Neural cell (in vitro differentiated cells): ENCODE data around the gene HIPK4. TPM values are rescaled to one million over a fixed set of nuclear protein-coding genes. Genes with fewer than 3 reads are reported as not detected.
"Not testable (repeated sequence)": the region's sequence is repeated elsewhere in the genome, so short reads cannot be mapped to it uniquely, and the experiment has no call there.

Experiments used
- H2AFZ ChIP-seq: fragments of 200-600, 300-800 bp; sonication (generic), shearing (Covaris generic); 2 replicates; pipeline ENCODE4 v1.6.0; 2014; ENCODE audit warnings: low read depth, mild to moderate bottlenecking, antibody characterized with exemption, low read length, moderate library complexity
- H3F3A ChIP-seq: fragments of 200-600 bp; shearing (Covaris generic); 2 replicates; pipeline ENCODE4 v1.6.1; 2016; ENCODE audit warnings: mild to moderate bottlenecking, moderate library complexity, mixed read lengths, antibody characterized with exemption, low read length; ENCODE audit not compliant: insufficient read depth, poor library complexity, severe bottlenecking
- H3K27ac ChIP-seq: fragments of 200-600, 300-800 bp; sonication (generic), shearing (Covaris generic); 2 replicates; pipeline ENCODE4 v1.5.1; 2014; ENCODE audit warnings: mild to moderate bottlenecking, low read length, moderate library complexity
- H3K27me3 ChIP-seq: fragments of 300-800, 200-600 bp; sonication (generic), shearing (Covaris generic); 2 replicates; pipeline ENCODE4 v1.6.0; 2014; ENCODE audit warnings: mild to moderate bottlenecking, low read depth, low read length, moderate library complexity; ENCODE audit not compliant: insufficient read depth
- H3K36me3 ChIP-seq: fragments of 300-800, 200-600 bp; sonication (generic), shearing (Covaris generic); 2 replicates; pipeline ENCODE4 v1.5.1; 2014; ENCODE audit warnings: mild to moderate bottlenecking, antibody characterized with exemption, low read length, moderate library complexity; ENCODE audit not compliant: insufficient read depth
- H3K4me2 ChIP-seq: fragments of 300-800, 200-600 bp; sonication (generic), shearing (Covaris generic); 2 replicates; pipeline ENCODE4 v1.6.0; 2014; ENCODE audit warnings: mild to moderate bottlenecking, low read length
- H3K4me3 ChIP-seq: fragments of 300-800, 200-600 bp; sonication (generic), shearing (Covaris generic); 2 replicates; pipeline ENCODE4 v1.5.1; 2014; ENCODE audit warnings: mild to moderate bottlenecking, low read length, moderate library complexity
- H3K79me2 ChIP-seq: fragments of 200-600 bp; shearing (Covaris generic); replicated peaks from 2 replicates; pipeline ENCODE4 v1.6.0; 2014; ENCODE audit warnings: mild to moderate bottlenecking, low read length, moderate library complexity; ENCODE audit not compliant: insufficient read depth
- H3K9ac ChIP-seq: fragments of 300-800, 200-600 bp; sonication (generic), shearing (Covaris generic); 2 replicates; pipeline ENCODE4 v1.6.1; 2016; ENCODE audit warnings: mild to moderate bottlenecking, low read length, mixed read lengths
- H3K9me2 ChIP-seq: fragments of 200-600 bp; shearing (Covaris generic); 2 replicates; pipeline ENCODE4 v1.6.1; 2016; ENCODE audit warnings: mild to moderate bottlenecking, low read length, mixed read lengths; ENCODE audit not compliant: insufficient read depth
- H3K9me3 ChIP-seq: fragments of 200-600, 300-800 bp; sonication (generic), shearing (Covaris generic); 2 replicates; pipeline ENCODE4 v1.6.1; 2016; ENCODE audit warnings: mild to moderate bottlenecking, mixed run types, low read length, moderate library complexity, mixed read lengths
- H4K20me1 ChIP-seq: fragments of 200-600 bp; shearing (Covaris generic); 2 replicates; pipeline ENCODE4 v1.6.1; 2016; ENCODE audit warnings: mild to moderate bottlenecking, mixed run types; ENCODE audit not compliant: insufficient read depth
- EP300 ChIP-seq: fragments of 450-650 bp; conservative IDR thresholded peaks from 2 replicates; pipeline ENCODE4 v1.6.1; 2014; ENCODE audit warnings: antibody characterized with exemption, mild to moderate bottlenecking, moderate library complexity; ENCODE audit not compliant: poor library complexity, severe bottlenecking
- EZH2 ChIP-seq: fragments of 200-600, 300-800 bp; shearing (Covaris generic), sonication (generic); IDR thresholded peaks from 2 replicates; pipeline ENCODE4 v1.6.1; 2014; ENCODE audit warnings: antibody characterized with exemption, low read length, borderline replicate concordance, mild to moderate bottlenecking; ENCODE audit not compliant: insufficient read depth, poor library complexity, severe bottlenecking
- MXI1 ChIP-seq: fragments of 450-650 bp; conservative IDR thresholded peaks from 2 replicates; pipeline ENCODE4 v1.6.1; 2014; ENCODE audit warnings: antibody characterized with exemption, mild to moderate bottlenecking; ENCODE audit not compliant: poor library complexity, severe bottlenecking
- POLR2AphosphoS5 ChIP-seq: IDR thresholded peaks from 2 replicates; pipeline ENCODE4 v1.6.1; 2012
- RAD21 ChIP-seq: fragments of 450-650 bp; conservative IDR thresholded peaks from 2 replicates; pipeline ENCODE4 v1.6.1; 2014; ENCODE audit warnings: antibody characterized with exemption, mild to moderate bottlenecking, moderate library complexity
- REST ChIP-seq: IDR thresholded peaks from 2 replicates; pipeline ENCODE4 v1.6.1; 2012; ENCODE audit warnings: borderline replicate concordance
- SMC3 ChIP-seq: fragments of 450-650 bp; conservative IDR thresholded peaks from 2 replicates; pipeline ENCODE4 v1.6.1; 2014; ENCODE audit warnings: antibody characterized with exemption, mild to moderate bottlenecking, moderate library complexity; ENCODE audit not compliant: poor library complexity
- TAF1 ChIP-seq: IDR thresholded peaks from 2 replicates; pipeline ENCODE4 v1.6.1; 2012; ENCODE audit warnings: low read depth
- polyA plus RNA-seq: library from polyadenylated mRNA; depleted of rRNA; stranded (reverse); fragments of >200 nt; gene quantifications from 2 replicates; pipeline ENCODE4 v1.2.3, GENCODE V29; 2014
- TF ChIP-seq, protein P1 (sequence below): fragments of 450-650 bp; IDR thresholded peaks from 2 replicates; pipeline ENCODE4 v1.5.1; 2014; ENCODE audit warnings: antibody characterized with exemption, mild to moderate bottlenecking, moderate library complexity; ENCODE audit not compliant: poor library complexity, severe bottlenecking

The HIPK4 gene
- polyA plus RNA-seq, 1 donor from 2014 or later = not detected

GRCh38 chr19:40433391-40434216 lies 43.6 kb upstream of the HIPK4 start:
- Histone ChIP-seq H3F3A (no peaks in the 10 kb centered on the region), H3K27ac (peak overlapping the region; percentile 22), H3K79me2 (no peaks in the 10 kb centered on the region), H4K20me1 (no peaks in the 10 kb centered on the region), H3K4me2 (no peak overlapping the region), H3K9ac (peak overlapping the region; percentile 37), H2AFZ (peak overlapping the region; percentile 46), H3K9me2 (no peaks in the 10 kb centered on the region), H3K4me3 (peak overlapping the region; percentile 33), H3K27me3 (no peaks in the 10 kb centered on the region), H3K9me3 (no peaks in the 10 kb centered on the region), H3K36me3 (no peaks in the 10 kb centered on the region)
- TF ChIP-seq REST (no peak), POLR2AphosphoS5 (no peak), EP300 (no peak), MXI1 (no peak), RAD21 (no peak), EZH2 (no peak), SMC3 (no peak), TAF1 (no peak)
- TF ChIP-seq, protein P1, sequence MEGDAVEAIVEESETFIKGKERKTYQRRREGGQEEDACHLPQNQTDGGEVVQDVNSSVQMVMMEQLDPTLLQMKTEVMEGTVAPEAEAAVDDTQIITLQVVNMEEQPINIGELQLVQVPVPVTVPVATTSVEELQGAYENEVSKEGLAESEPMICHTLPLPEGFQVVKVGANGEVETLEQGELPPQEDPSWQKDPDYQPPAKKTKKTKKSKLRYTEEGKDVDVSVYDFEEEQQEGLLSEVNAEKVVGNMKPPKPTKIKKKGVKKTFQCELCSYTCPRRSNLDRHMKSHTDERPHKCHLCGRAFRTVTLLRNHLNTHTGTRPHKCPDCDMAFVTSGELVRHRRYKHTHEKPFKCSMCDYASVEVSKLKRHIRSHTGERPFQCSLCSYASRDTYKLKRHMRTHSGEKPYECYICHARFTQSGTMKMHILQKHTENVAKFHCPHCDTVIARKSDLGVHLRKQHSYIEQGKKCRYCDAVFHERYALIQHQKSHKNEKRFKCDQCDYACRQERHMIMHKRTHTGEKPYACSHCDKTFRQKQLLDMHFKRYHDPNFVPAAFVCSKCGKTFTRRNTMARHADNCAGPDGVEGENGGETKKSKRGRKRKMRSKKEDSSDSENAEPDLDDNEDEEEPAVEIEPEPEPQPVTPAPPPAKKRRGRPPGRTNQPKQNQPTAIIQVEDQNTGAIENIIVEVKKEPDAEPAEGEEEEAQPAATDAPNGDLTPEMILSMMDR = no peak

- H3K36me3 ChIP-seq, H3K4me3 ChIP-seq, H3K27ac ChIP-seq: not testable (repeated sequence)
These were observed 42.8 kb upstream of the HIPK4 start for GRCh38 chr19:40432760-40433159.

More at GRCh38 chr19:40432760-40433159, 42.8 kb upstream of the HIPK4 start:
- not testable (repeated sequence) for H3K79me2 ChIP-seq, H3F3A ChIP-seq, H3K4me2 ChIP-seq, H4K20me1 ChIP-seq, H2AFZ ChIP-seq, H3K27me3 ChIP-seq, H3K9me2 ChIP-seq, H3K9me3 ChIP-seq, H3K9ac ChIP-seq
